OCI-LY7 (cell line): ENCODE data around the gene RNF157. TPM values are rescaled to one million over a fixed set of nuclear protein-coding genes. Genes with fewer than 3 reads are reported as not detected.

ENCODE experiments used
- BruUV-seq: library from RNA; stranded (reverse); fragments of 400-500 nt; replicated peaks from 2 replicates; lab custom pipeline; 2021; lab: Mats Ljungman, UMichigan
- CTCF ChIA-PET: fragments of 300-600 bp; sonication (Branson Sonifier 250); formaldehyde crosslinking; loops from one replicate; lab custom pipeline; 2022; ENCODE audit warnings: antibody characterized with exemption; ENCODE audit not compliant: unreplicated experiment; lab: Charles Lee
- POLR2A ChIA-PET: fragments of 300-600 bp; sonication (Branson Sonifier 250); formaldehyde crosslinking; loops from one replicate; lab custom pipeline; 2022; ENCODE audit warnings: antibody characterized with exemption; lab: Charles Lee
- DNase-seq: peaks from one replicate; pipeline ENCODE4 v3.0.0-alpha.2; 2015; ENCODE audit warnings: low spot score
- H2AFZ ChIP-seq: fragments of 200-600 bp; sonication (generic), shearing (Covaris generic); 2 replicates; pipeline ENCODE4 v1.6.1; 2014; ENCODE audit warnings: mild to moderate bottlenecking, antibody characterized with exemption, low read length, moderate library complexity
- H3K27ac ChIP-seq: fragments of 200-600 bp; sonication (generic); 2 replicates; pipeline ENCODE4 v1.5.1; 2014; ENCODE audit warnings: mixed run types, low read depth, mild to moderate bottlenecking, moderate library complexity, low read length, inconsistent platforms; ENCODE audit not compliant: poor library complexity, severe bottlenecking
- H3K36me3 ChIP-seq: fragments of 200-600 bp; sonication (generic); 2 replicates; pipeline ENCODE4 v1.6.1; 2014; ENCODE audit warnings: mild to moderate bottlenecking, antibody characterized with exemption, low read length, moderate library complexity, mixed read lengths; ENCODE audit not compliant: insufficient read depth
- H3K4me1 ChIP-seq: fragments of 200-600 bp; sonication (generic); 2 replicates; pipeline ENCODE4 v1.5.1; 2014; ENCODE audit warnings: mild to moderate bottlenecking, low read length; ENCODE audit not compliant: insufficient read depth, poor library complexity, severe bottlenecking
- H3K4me2 ChIP-seq: fragments of 200-600 bp; sonication (generic); 2 replicates; pipeline ENCODE4 v1.6.1; 2014; ENCODE audit warnings: mild to moderate bottlenecking, low read length
- H3K4me3 ChIP-seq: fragments of 200-600 bp; sonication (generic); 2 replicates; pipeline ENCODE4 v1.5.1; 2014; ENCODE audit warnings: mild to moderate bottlenecking, low read depth, low read length; ENCODE audit not compliant: poor library complexity, severe bottlenecking
- H3K79me2 ChIP-seq: fragments of 200-600 bp; sonication (generic); 2 replicates; pipeline ENCODE4 v1.6.1; 2016; ENCODE audit warnings: low read depth, mild to moderate bottlenecking, low read length, moderate library complexity, mixed read lengths; ENCODE audit not compliant: insufficient read depth
- H3K9me2 ChIP-seq: fragments of 200-600 bp; sonication (generic); 2 replicates; pipeline ENCODE4 v1.6.1; 2016; ENCODE audit warnings: mild to moderate bottlenecking, low read length, mixed read lengths; ENCODE audit not compliant: insufficient read depth
- H3K9me3 ChIP-seq: fragments of 200-600 bp; sonication (generic); 2 replicates; pipeline ENCODE4 v1.6.1; 2014; ENCODE audit warnings: mild to moderate bottlenecking, mixed run types, low read length, mixed read lengths
- H4K20me1 ChIP-seq: fragments of 200-600 bp; sonication (generic); 2 replicates; pipeline ENCODE4 v1.6.1; 2014; ENCODE audit warnings: mild to moderate bottlenecking, antibody characterized with exemption, low read length, moderate library complexity, mixed read lengths; ENCODE audit not compliant: insufficient read depth
- CTCF ChIP-seq: fragments of 200-600 bp; sonication (generic); conservative IDR thresholded peaks from 2 replicates; pipeline ENCODE4 v1.5.1; 2014; ENCODE audit warnings: mild to moderate bottlenecking, antibody characterized with exemption, low read length, moderate library complexity, mixed read lengths
- EZH2phosphoT487 ChIP-seq: fragments of 200-600 bp; sonication (generic); IDR thresholded peaks from 2 replicates; pipeline ENCODE4 v1.6.1; 2018; ENCODE audit warnings: low read depth, borderline replicate concordance, mild to moderate bottlenecking, mixed run types, antibody characterized with exemption, low read length, moderate library complexity, mixed read lengths
- intact Hi-C: fragments of 100-400 bp; cut with micrococcal nuclease; formaldehyde crosslinking; loops from one replicate; pipeline ENCODE4 v1.10.0; 2022; ENCODE audit not compliant: unreplicated experiment
- total RNA-seq, 2 experiments: library from RNA; depleted of rRNA in 1 of 2; stranded (reverse); fragments of >200 nt in 1 of 2; shearing (Covaris generic) in 1 of 2; gene quantifications; 2 replicates each; pipeline ENCODE4 v1.2.3, GENCODE V29; 2014 to 2022

RNF157 gene
- total RNA-seq, 2 experiments from 2014 or later = 0.28 to 1.3 TPM

- BruUV-seq = no TSS peak
- ChIA-PET POLR2A (no interaction called here), CTCF (no interaction called here)
- intact Hi-C loops = no loop called here
- H2AFZ ChIP-seq = no peak overlapping the region
- no peaks in the 10 kb centered on the region for H3K9me3 ChIP-seq
- no peaks in the 10 kb centered on the region for H3K79me2 ChIP-seq
- H3K27ac ChIP-seq = no peak overlapping the region
- H4K20me1 ChIP-seq = no peaks in the 10 kb centered on the region
- H3K4me1 ChIP-seq = no peaks in the 10 kb centered on the region
- H3K4me3 ChIP-seq = no peak overlapping the region
- no peaks in the 10 kb centered on the region for H3K9me2 ChIP-seq
- H3K36me3 ChIP-seq = no peaks in the 10 kb centered on the region
- no peak for DNase-seq
- no peak overlapping the region for H3K4me2 ChIP-seq
- TF ChIP-seq CTCF (no peak), EZH2phosphoT487 (no peak)
These were observed 42.4 kb downstream of the RNF157 start for GRCh38 chr17:76197911-76198310.

- ChIA-PET POLR2A (interaction anchor here (1.3 to 1.5 kb wide), 2 partner anchors 9 to 10 kb away, joined by 3 to 4 read pairs; no protein-coding TSS in a partner anchor), CTCF (no interaction called here)
- Histone ChIP-seq H4K20me1 (no peaks in the 10 kb centered on the region), H2AFZ (no peak overlapping the region), H3K4me2 (no peak overlapping the region), H3K4me1 (peaks cover 7% of the 10 kb centered on the region), H3K4me3 (no peak overlapping the region), H3K27ac (no peak overlapping the region), H3K9me2 (no peaks in the 10 kb centered on the region), H3K79me2 (no peaks in the 10 kb centered on the region), H3K36me3 (no peaks in the 10 kb centered on the region), H3K9me3 (no peaks in the 10 kb centered on the region)
- DNase-seq = no peak
- no peak for TF ChIP-seq CTCF
- no peak for TF ChIP-seq EZH2phosphoT487
- BruUV-seq = no TSS peak
- intact Hi-C loops = no loop called here
These were observed 43.6 kb downstream of the RNF157 start for GRCh38 chr17:76196675-76197074.

GRCh38 chr17:76195281-76196096, 44.8 kb downstream of the RNF157 start:
- Histone ChIP-seq H2AFZ (no peak overlapping the region), H3K4me1 (peaks cover 11% of the 10 kb centered on the region), H3K36me3 (no peaks in the 10 kb centered on the region), H3K4me3 (no peak overlapping the region), H3K9me3 (no peaks in the 10 kb centered on the region), H3K9me2 (no peaks in the 10 kb centered on the region), H3K79me2 (no peaks in the 10 kb centered on the region), H3K4me2 (no peak overlapping the region), H3K27ac (no peak overlapping the region), H4K20me1 (no peaks in the 10 kb centered on the region)
- TF ChIP-seq EZH2phosphoT487 (no peak), CTCF (no peak)
- BruUV-seq = no TSS peak
- intact Hi-C loops = no loop called here
- POLR2A ChIA-PET = interaction anchor here (0.5 to 1.5 kb wide), 5 partner anchors 8 to 414 kb away, joined by 3 to 7 read pairs (median 4); no protein-coding TSS in a partner anchor
- CTCF ChIA-PET = no interaction called here
- no peak for DNase-seq
